Measurements from ENCODE around the gene AIM2.
A peak's percentile ranks its signal among the peaks of the same experiment; 100 is the strongest.
"Not testable (repeated sequence)": the region's sequence is repeated elsewhere in the genome, so short reads cannot be mapped to it uniquely, and the experiment has no call there.

The AIM2 gene, protein sequence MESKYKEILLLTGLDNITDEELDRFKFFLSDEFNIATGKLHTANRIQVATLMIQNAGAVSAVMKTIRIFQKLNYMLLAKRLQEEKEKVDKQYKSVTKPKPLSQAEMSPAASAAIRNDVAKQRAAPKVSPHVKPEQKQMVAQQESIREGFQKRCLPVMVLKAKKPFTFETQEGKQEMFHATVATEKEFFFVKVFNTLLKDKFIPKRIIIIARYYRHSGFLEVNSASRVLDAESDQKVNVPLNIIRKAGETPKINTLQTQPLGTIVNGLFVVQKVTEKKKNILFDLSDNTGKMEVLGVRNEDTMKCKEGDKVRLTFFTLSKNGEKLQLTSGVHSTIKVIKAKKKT

DNA sequence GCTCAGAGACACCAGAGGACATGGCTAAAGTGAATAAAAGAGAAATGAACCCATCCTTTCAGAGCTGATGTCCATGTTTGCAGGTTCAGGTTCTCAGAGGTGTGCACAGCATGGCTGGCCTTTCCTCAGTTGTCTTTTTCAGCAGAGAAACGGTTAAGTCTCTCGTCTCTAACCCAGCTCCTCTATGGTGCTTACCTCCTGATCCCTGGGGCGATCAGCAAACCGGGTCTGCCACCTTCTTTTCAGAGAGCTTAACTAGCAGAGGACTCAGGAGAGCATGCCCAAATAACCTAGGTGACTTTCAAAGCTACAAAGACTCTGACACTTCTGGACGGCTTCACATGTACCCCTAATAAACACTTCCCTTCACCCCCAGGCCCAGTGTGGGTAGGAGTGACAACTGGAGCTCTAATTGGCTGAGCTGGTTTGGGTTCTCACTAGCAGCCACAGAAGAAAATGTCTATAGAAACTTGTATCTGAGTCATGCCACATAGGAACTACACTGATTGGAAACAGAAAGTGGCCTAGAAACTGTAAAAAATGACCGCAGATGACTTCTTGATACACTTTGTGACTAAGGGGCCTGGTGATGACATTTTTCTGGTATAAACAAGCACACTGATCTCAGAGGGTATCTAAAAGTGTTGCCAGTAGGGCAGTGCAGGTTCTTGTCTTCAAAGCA, at the start of gene AIM2:
TSS of gene AIM2 (minus strand) at position 329 of the 682 bp plus-strand sequence. CDS start 3,267 bp downstream, outside the sequence.
- DNase-seq, result peak; percentile 60

DNA sequence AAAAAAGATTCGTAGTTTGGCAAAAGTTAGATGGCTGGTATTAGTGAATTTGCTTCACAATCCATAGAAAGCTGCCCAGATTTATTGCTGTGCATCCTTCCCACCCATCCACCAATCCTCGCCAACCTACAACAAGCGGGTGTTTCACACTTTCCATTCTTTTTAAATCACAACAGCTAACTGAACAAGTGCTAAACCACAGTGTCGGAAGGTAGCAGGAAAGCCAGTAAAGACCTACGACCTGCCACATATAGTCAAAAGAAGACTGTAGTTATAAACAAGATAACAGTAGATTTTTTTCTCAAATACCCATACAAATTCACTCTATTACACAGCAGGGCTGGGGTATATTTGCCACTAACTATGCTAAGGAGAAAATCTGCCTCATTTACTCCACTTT, 47.0 kb upstream of the AIM2 start:
- DNase-seq, result no peak

DNA sequence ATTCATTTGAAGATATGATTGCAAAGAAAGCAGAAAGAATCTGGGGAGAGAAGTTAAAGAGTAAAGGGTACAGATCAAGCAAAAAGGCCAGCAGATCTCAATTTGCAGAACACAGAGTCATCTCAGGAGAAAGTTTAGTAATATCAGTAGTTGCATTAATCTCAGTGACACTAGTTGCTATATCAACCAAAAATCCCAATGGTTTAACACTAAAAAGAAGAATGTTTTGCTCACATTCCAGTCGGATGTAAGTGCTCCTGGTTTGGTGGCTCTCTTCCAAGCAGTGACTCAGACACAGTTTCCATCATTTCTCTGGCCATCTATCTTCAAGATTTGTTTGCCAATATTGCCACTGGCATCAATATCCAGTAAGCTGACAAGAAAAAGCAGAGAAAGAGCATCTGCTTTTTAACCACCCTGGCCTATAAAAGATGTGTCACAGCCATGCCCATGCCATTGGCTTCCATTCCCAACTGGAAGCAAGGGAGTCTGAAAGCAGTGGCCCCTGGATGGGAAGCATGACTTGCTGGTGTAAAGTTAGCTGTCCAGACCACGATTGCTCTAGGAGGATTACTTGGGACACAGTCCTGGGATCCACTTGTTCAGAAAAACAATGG, 45.5 kb upstream of the AIM2 start:
- no peak for DNase-seq

DNA sequence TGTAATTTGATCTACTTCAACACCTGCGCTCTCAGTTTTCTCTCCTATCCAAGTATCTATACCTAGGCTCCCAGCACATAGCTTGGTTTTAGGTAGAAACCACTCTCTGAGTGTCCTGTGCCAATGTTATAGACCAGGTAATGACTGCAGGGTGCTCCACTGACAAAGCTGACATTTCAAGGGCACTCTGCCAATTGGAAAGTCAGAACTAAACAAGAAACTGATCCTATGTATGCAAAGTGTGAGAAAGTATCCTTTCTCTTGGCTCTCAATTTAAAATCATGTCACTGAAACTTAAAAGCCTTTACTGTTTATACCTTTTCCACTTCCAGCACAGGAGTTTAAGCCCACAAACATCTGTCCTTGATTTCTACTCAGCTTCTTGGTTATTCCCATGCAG, 45.0 kb upstream of the AIM2 start:
- no peak for DNase-seq

DNA sequence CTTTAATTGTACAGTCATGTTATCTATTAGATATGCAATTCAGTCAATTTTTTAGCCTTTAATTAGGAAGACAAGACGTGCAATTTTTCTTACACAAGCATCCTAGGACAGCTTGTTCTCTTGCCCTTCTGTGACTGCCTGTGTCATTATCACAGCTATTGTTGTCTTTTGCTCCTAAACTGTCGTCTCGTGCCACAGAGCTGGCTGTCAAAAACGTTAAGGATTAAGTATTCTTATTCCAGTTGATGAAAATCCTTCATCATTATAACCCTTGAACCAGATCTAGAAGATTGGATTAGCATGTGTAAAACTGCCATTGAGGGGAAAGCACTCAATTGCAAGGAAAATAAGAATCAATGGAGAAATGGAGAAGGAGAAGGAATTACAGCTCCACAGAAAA, 43.8 kb upstream of the AIM2 start:
- no peak for DNase-seq

DNA sequence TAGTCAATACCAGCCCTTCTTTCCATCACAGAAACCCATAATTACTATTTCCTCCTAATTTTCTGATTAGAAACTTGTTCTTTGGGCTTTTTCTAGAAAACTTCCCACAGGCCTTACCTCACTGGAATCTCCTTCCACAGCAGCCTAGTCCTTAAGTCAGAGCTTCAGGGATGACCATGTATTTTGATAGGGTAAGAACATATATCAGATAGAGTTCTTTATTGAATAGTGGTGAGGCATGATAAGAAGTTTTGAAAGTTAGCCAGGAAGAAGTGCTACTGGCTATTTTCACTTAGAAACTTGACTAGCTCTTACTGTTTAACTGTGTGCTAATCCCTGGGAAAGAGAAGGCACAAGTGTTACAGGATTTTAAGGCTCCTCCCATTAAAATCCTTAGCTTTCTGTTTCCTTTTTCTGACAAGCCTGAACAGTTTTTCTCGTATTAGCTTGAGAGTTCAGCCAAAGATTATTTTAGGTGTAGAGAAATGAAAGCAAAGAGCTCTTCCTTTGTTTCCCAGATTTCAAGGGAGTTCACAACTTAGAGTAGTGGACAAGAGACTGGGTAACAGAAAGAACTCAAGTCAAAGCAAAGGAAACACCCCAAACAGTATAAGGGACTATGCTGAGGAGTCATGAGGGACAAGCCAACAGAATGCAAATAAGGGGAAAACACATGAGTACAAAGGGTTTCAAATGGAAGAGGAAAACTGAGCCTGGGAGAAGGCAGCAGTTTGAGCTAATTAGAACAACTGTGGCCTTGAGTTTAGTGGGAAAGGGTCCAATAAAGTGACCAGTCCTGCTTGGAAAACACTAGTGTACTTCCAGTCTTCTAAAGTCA, 37.2 kb upstream of the AIM2 start:
- DNase-seq, result no peak

DNA sequence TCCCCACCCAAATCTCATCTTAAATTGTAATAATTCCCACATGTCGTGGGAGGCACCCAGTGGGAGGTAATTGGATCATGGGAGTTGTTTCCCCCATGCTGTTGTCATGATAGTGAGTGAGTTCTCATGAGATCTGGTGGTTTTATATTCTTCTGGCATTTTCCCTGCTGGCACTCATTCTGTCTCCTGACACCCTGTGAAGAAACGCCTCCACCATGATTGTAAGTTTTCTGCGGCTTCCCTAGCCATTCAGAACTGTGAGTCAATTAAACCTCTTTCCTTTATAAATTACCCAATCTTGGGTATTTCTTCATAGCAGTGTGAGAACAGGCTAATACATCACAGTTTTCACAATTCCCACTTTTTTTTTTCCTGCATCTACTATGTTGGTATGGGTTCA, 26.5 kb upstream of the AIM2 start:
- not testable (repeated sequence) for DNase-seq

DNA sequence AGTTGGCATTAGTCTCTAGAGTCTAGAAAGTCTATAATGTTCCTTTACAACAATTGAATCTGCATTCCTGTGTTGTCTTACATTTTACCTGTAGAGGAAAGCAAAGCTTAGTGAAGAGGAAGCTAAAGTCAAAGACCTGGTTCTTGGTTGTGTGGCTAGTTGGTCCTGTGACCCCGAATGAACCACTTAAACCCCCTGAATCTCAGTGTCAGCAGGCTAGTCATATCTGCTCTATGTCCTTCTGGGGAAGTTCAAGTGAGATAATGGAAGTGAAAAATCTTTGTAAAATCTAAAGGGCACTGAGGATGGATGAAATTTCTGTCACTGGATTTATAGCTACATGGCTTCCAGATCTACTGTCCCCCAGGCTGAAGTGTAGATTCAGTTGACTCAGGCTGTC, 24.0 kb upstream of the AIM2 start:
- no peak for DNase-seq

DNA sequence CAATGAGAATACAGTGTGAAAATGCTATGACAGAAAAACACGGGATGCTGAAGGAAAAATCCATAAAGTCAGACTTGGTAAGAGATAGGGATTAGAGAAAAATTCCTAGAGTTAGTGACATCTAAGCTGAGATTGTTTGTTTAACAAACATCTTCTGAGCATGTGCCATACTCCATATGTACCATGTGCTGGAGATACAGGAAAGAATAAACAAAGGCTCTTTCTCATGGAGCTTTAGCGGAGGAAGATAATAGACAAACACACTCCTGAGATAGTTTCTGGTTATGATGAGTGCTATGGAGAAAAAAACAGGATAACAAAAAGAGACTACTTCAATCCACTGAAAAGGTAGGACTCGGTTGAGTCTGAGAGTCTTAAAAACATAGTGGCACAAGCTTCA, 22.0 kb upstream of the AIM2 start:
- DNase-seq, result no peak

DNA sequence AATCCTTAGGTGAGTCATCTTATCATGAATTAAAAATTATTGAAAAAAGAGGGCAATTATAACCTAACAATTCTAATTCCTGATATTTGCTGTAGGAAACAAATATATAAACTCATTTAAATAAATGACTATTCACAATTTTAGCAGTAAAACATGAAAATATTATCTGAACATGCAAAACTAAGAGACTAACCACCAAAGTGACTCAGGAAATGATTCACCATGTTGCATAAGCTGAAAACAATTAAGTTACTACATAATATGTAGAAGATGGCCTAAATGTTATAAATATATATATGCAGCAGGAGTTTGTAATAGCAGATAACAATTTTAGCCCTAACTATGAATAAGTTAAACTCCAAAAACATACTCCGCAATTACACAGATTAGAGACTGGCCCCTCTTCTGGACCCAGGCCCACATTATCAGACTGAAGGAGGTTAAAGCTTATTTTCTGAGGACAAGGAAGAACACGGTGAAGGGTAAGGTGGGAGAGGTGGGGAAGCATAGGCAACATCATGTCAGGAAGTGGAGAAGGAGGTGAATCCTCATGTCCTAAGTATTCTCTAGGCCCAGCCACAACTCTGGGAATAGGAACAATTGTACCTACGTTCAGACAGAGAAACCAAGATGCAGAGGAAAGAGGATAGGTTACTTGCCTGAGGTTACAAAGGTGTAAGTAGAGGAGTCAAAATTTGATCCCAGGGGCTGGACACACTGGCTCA, 15.6 kb upstream of the AIM2 start:
- DNase-seq, result no peak

DNA sequence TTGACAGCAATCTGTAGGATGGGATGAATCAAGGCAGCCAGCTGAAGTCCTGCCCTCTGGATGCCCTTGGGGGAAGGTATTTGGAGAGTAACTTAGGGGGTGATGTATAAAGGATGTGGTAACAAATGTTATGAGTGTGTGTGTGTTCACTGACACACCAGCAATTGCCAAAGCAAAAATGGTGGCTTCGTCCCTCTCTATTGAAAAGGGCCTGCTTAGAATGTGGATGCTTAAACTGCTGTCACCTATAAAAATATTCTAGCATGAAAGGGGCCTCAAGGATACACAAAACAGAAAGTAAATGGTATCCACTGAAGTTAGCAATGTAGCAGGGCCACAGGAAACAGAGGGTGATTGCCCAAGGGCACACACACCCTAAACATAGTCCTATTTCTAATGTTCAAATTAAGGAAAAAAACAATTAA, 15.1 kb upstream of the AIM2 start:
- no peak for DNase-seq

DNA sequence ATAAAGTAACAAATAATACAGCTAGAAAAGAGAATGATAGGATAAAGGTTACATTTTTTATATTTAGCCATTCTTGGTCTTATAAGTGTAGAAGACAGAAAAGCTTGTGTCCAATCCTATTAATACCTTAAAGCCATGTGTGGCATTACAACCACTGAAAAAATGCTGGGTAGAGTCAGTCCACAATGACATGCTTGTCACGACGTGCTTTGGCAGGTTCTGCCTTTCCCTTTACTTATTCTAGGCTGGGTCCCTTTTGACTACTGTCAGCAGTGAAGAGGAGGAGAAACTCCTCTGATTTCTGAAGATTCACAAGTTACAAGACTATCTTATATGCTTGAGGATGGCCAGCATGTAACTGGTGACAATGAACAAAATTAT, 14.6 kb upstream of the AIM2 start:
- no peak for DNase-seq

DNA sequence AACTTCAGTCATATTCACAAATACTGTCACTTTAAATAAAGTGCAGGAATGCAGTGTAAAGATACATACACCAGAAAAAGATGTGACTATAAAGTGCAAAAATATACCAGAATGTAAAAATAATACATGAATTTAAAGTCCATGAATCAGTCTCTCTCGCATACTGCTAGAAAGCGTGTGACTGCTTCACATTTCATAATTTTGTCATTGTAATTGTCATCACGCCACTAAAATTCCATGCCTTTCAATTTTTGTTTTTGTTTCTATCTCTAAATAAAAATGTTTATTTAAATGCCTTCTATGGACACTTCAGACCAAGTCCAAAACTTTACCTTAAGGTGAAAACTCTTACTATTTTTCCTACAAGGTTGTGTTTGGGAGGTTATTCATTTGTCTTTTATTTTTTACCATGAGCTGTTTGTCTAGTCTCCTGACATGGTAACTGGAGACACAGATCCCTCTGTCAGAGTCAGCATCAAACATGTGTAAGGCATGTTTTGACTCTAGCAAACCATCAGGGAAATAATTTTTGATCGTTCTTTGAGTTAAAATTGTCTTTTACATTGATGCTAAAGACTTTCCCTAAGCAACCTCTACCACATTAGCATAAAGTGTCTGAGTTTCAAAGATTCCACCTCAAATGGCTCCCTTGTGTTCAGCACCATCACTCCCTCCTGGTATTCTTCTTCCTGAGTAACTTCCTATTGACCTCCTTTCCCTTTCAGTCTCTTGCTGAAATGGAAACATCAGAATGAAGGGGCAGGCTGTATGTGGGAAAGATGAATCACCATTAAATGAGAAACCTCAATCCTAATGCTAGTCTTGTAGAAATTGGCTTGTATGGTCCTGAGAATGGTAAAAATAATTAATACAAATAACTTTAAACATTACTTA, 14.0 kb upstream of the AIM2 start:
- no peak for DNase-seq

DNA sequence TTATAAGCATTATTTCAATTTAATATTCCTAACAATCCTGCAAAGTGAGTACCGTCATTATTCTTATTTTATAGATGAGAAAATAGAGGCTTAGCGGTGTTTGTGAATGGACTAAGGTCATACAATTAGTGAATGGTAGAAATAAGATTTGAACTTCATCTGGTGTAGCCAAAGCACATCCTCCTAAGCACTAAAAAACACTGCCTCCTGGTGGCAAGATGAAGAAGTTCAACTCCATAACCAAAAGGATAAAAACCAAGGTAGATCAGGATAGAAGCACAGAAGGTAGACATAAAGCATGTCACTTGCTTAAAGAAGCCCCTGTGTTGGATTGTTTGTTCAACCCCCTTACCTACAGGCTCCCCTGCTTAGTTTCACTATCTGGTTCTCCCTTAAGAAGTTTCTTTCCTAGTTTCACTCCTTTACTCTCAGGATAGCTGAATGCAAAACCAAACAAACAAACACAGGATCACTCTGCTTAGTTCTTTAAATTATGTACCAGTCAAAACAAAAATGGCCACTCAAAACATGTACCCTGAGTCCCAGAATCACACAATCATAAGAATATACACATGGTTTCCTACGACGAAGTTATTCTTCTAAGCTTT, 12.7 kb upstream of the AIM2 start:
- peak; percentile 47 for DNase-seq

DNA sequence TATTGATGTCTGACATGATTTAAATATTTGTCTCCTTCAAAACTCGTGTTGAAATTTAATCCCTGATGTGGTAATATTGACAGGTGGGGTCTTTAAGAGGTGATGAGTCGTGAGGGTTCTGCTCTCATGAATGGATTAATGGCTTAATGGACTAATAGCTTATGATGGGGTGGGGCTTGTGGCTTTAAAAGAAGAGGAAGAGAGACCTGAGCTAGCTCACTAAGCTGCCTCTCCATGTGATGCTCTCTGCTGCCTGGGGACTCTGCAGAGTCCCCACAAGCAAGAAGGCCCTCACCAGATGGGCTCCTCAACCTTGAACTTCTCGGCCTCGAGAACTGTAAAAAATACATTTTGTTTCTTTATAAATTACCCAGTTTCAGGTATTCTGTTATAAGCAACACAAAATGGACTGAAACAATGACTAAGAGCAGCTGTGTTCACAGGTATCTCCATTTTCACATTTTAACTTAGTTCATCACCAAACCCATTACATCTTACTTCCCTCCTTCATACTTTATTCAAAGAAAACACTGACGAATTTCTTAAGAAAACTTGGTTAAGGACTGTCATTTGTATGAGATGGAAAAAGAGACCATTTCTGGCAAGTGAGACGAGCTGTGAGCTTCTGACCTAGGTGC, 12.1 kb upstream of the AIM2 start:
- DNase-seq, result no peak

DNA sequence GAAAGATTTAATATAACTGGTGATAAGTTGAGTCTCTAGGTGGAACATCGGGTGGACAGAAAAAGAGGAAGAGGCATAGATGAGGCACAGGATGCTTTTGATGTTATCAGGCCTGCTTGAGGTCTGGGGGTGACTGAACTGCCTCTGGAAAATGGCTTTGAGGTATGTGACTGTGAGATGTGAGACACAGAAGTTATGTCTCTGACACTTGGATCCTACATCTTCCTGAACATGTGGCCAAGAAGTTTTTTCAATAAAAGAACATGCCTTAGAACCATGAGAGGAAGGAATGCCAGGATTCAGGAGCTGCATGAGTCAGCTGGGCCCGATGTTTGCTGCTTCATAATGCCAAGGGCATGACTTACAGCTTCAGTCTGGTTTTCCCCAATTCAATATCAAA, 11.5 kb upstream of the AIM2 start:
- DNase-seq, result no peak

DNA sequence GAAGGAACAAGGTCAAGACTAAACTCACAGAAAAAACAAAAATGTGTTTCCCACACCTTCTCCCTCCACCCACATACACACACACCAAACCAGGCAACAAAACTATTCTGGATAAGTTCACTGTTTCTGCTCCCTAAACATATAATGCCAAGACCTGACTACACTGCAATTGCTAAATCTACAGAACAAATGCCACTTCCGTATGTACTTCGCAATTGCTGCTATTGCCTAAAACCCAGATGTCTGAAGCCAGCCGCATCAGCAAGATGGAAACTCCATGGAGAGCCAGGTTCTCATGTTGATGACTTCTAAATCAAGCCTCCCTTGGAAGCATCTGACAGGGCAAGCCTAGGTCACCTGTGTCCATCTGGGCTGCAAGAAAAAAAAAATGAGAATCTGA, 8.3 kb upstream of the AIM2 start:
- DNase-seq, result no peak

DNA sequence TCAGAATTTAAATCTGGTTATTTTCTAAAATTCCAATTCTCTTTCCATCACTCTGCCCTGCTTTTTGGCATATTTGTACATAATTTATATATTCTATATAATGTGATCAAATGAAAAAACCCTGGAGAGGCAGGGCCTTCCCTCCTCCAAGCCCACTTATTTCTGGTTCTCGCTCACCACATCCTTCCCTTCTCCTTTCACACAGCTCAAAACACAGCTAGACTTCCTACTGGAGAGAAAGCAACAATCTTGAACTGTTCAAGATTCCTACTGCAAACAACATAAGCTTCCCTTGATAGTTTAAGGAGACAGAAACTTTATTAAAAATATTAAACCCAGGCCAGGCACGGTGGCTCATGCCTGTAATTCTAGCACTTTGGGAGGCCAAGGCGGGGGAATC, 7.6 kb upstream of the AIM2 start:
- DNase-seq, result no peak

DNA sequence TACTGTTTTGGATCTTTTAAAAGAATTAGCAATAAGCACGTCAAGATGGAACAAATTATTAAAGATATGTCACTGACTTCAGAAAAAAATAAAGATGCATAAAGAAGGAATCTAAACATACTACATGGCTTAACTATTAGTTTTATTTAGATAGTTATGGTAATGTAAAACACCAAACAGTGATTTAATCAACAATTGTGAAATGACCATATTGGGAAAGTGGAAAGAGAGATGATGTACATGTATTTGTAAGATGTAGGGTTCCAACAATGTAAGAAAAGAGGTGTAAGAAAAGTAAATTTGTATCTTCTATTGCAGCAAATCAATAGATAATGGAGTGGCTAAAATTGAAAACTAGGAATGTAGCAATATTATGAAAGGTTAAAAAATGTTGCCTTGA, 6.4 kb upstream of the AIM2 start:
- DNase-seq, result no peak

DNA sequence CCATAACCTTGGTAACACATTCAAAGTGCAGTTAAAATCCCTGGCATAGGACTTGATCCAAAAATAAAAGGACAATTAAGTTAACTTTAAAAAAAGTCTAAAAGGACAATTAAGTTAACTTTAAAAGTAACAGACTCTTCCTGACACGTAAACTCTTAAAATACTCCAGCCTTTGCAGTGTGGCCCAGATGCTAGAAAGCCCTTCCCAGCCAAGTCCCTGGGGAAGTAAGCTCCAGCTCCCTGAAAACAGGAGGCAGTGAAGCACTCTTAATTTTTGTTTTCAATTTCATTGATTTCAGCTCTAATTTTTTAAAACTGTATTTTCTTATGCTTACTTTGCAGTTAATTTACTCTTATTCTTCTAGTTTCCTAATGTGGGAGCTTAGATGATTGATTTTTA, 5.1 kb upstream of the AIM2 start:
- DNase-seq, result no peak

DNA sequence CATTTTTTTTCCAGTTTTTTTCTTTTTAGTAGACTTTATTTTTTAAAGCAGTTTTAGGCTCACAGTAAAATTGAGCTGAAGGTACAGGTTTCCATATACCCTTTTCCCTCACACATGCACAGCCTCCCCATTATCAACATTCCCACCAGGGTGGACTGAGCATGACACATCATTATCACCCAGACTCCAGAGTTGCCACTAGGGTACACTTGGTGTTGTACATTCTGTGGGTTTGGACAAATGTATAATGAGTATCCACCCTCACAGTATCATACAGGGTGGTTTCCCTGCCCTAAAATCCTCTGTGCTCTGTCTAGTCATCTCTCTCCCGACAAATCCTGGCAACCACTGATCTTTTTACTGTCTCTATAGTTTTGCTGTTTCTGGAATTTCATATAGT, 3.0 kb upstream of the AIM2 start:
- DNase-seq, result no peak
